Measurements from ENCODE around the gene ZNF214. TPM values are rescaled to one million over a fixed set of nuclear protein-coding genes. Genes with fewer than 3 reads are reported as not detected.

Gene ZNF214
- polyA plus RNA-seq, 1 donor = 7.7 TPM

DNA sequence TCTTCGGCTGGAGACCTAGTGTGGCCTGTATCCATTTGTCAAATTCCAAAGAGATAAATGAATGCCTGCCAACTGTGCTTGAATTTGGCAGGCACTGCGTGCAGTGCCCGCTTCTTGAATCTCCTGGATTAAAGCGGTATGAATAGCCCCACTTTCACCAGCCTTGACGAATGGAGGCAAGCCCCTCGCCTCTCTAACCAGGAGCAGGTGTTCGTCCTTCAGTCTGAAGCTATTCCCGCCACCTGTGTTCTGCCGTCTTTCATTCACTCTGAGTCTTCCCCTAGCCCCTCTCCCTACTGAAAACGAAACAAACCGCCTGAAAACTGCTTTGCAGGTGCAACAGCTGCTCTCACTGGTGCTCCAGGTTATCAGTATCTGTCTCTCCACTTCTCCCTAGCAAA is 11.3 kb upstream of the ZNF214 start:
- no peak overlapping the region for H3K4me3 ChIP-seq (ENCODE audit: low read length)
- H3K27me3 ChIP-seq (ENCODE audit: control insufficient read depth, insufficient read depth, low read length) = no peaks in the 10 kb centered on the region
- 80% methylated on average over 2 of the region's 11 CpGs for WGBS (ENCODE audit: insufficient coverage, low lambda C conversion rate)
- no peak overlapping the region for H3K27ac ChIP-seq (ENCODE audit: low read length)
- DNase-seq = no peak
- H3K4me1 ChIP-seq (ENCODE audit: control insufficient read depth, insufficient read depth, low read length) = peaks cover 2% of the 10 kb centered on the region
- H3K36me3 ChIP-seq (ENCODE audit: control insufficient read depth, insufficient read depth, low read length) = no peaks in the 10 kb centered on the region
- no peaks in the 10 kb centered on the region for H3K9me3 ChIP-seq (ENCODE audit: control insufficient read depth, low read depth, low read length)

DNA sequence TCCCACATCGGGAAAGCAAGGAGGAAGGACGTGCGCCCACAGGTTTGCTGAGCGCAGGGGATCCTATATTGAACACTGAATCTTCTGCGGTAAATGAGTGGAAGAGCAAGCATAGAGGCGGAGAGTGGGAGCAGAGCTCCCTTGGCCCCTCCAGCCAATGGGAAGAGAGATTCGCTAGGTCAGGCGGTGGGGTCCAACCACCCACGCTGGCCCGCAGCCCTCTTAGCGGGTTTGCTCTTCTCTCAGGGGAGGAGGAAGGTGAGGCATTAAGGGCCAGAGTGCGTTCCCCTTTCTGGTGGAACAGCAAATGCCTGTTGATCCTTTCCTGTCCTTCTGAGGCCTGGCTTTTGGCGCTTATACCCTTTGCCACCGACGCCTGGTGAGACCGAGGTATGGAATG is 10.7 kb upstream of the ZNF214 start:
- no peaks in the 10 kb centered on the region for H3K27me3 ChIP-seq (ENCODE audit: control insufficient read depth, insufficient read depth, low read length)
- no peaks in the 10 kb centered on the region for H3K9me3 ChIP-seq (ENCODE audit: control insufficient read depth, low read depth, low read length)
- peaks cover 2% of the 10 kb centered on the region for H3K4me1 ChIP-seq (ENCODE audit: control insufficient read depth, insufficient read depth, low read length)
- no peak for DNase-seq
- no peak overlapping the region for H3K4me3 ChIP-seq (ENCODE audit: low read length)
- WGBS (ENCODE audit: insufficient coverage, low lambda C conversion rate) = no CpG with 5 or more reads among the region's 16 CpGs
- H3K27ac ChIP-seq (ENCODE audit: low read length) = no peak overlapping the region
- H3K36me3 ChIP-seq (ENCODE audit: control insufficient read depth, insufficient read depth, low read length) = no peaks in the 10 kb centered on the region

DNA sequence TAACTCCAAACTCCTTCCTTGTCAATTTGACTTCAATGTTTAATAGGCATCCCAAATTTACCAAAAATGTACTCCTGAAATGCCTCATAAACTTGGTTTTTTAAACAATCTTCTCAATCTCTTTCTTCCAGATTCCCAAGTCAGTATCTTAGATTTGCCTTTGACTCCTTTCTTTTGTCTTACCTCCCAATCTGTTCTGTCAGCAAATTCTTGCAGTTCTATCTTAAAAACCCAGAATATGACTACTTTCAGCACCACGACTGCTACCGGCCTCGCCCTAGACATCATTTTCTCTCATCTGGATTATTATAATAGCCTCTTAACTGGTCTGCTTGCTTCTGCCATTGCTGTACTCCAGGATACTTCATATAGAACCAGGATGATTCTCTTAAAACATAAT is 8.0 kb upstream of the ZNF214 start:
- no CpG with 5 or more reads among the region's 3 CpGs for WGBS (ENCODE audit: insufficient coverage, low lambda C conversion rate)
- Histone ChIP-seq H3K27me3 (ENCODE audit: control insufficient read depth, insufficient read depth, low read length) (no peaks in the 10 kb centered on the region), H3K9me3 (ENCODE audit: control insufficient read depth, low read depth, low read length) (no peaks in the 10 kb centered on the region), H3K4me1 (ENCODE audit: control insufficient read depth, insufficient read depth, low read length) (peaks cover 2% of the 10 kb centered on the region), H3K27ac (ENCODE audit: low read length) (no peak overlapping the region), H3K36me3 (ENCODE audit: control insufficient read depth, insufficient read depth, low read length) (no peaks in the 10 kb centered on the region), H3K4me3 (ENCODE audit: low read length) (no peak overlapping the region)
- DNase-seq = no peak

DNA sequence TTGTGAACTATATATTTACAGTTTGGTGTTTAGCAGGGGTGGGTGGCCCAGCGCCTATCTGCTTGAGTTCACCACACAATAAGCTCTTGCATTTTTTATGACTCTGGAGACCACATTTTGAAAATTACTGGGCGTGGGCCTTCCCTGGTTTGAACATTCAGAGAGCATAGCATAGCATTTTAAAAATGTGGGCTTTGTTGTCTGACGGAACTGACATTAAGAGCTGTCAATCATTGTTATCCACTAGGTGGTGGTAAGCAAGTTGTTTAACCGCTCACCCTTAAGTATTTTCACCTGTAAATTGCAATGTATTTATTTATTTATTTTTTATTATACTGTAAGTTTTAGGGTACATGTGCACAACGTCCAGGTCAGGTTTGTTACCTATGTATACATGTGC is 1.2 kb upstream of the ZNF214 start:
- Histone ChIP-seq H3K4me3 (ENCODE audit: low read length) (peak overlapping the region; percentile 81), H3K27ac (ENCODE audit: low read length) (peak overlapping the region; percentile 63), H3K27me3 (ENCODE audit: control insufficient read depth, insufficient read depth, low read length) (no peaks in the 10 kb centered on the region), H3K36me3 (ENCODE audit: control insufficient read depth, insufficient read depth, low read length) (no peaks in the 10 kb centered on the region), H3K9me3 (ENCODE audit: control insufficient read depth, low read depth, low read length) (no peaks in the 10 kb centered on the region), H3K4me1 (ENCODE audit: control insufficient read depth, insufficient read depth, low read length) (peaks cover 16% of the 10 kb centered on the region)
- DNase-seq = peak in 1 of 2 donors; percentile 9
- 75% methylated on average over 1 of the region's 5 CpGs for WGBS (ENCODE audit: insufficient coverage, low lambda C conversion rate)

DNA sequence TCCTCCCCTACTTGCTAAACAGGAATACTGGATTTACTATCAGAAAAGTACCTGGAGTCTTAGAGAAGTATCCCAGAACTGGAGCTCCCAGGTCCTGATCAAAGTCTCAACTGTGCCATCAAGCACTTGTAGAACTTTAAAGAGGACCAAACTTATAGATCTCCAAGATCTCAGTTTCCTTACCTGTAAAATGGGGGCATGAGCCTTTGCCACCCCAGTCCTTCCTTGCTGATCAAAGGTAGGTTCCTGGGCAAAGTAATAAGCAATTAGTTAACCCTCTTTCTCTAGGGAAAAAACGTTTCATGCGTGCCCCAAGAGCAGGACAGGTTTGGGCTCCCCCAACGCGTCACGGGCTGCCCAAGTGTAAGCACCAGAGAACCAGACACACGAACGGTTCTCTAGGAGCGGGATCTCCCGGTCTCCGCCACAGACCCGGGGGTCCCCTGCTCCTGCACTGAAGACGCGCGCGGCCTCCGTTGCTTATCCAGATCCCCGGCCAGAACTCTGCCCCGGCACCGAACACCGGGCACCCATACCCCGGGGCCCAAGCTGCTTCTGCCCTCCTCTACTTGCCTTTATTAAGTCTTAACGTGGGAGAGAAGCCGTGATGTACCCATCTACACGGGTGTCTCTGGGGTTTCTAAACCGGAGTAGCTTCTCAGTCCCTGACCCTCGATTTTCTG is 505 bp downstream of the ZNF214 start:
- Histone ChIP-seq H3K9me3 (ENCODE audit: control insufficient read depth, low read depth, low read length) (no peaks in the 10 kb centered on the region), H3K4me3 (ENCODE audit: low read length) (peak overlapping the region; percentile 81), H3K4me1 (ENCODE audit: control insufficient read depth, insufficient read depth, low read length) (peaks cover 16% of the 10 kb centered on the region), H3K27me3 (ENCODE audit: control insufficient read depth, insufficient read depth, low read length) (no peaks in the 10 kb centered on the region), H3K36me3 (ENCODE audit: control insufficient read depth, insufficient read depth, low read length) (no peaks in the 10 kb centered on the region), H3K27ac (ENCODE audit: low read length) (peak overlapping the region; percentile 87)
- no peak for DNase-seq
- WGBS (ENCODE audit: insufficient coverage, low lambda C conversion rate) = no CpG with 5 or more reads among the region's 26 CpGs

DNA sequence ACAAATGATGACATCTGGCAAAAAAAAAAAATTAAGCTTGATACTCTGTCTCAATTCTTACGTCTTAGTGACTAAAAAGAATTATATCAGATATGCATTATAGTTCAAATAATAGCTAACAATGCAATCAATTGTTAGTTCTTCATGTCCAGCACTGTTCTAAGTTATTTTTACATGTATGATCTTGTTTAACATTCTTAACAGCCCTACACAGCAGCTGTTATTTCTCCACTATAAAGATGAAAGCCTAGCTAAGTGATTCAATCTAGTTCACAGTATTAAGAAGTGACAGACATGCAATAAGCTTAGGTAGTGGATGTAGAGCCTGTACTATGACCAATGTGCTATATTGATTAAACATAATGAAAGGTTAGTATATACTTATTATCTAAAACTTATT is 4.1 kb downstream of the ZNF214 start:
- Histone ChIP-seq H3K27me3 (ENCODE audit: control insufficient read depth, insufficient read depth, low read length) (no peaks in the 10 kb centered on the region), H3K4me3 (ENCODE audit: low read length) (no peak overlapping the region), H3K36me3 (ENCODE audit: control insufficient read depth, insufficient read depth, low read length) (no peaks in the 10 kb centered on the region), H3K27ac (ENCODE audit: low read length) (no peak overlapping the region), H3K4me1 (ENCODE audit: control insufficient read depth, insufficient read depth, low read length) (peaks cover 19% of the 10 kb centered on the region), H3K9me3 (ENCODE audit: control insufficient read depth, low read depth, low read length) (no peaks in the 10 kb centered on the region)
- WGBS (ENCODE audit: insufficient coverage, low lambda C conversion rate) = no CpG with 5 or more reads among the region's 1 CpG
- DNase-seq = no peak

DNA sequence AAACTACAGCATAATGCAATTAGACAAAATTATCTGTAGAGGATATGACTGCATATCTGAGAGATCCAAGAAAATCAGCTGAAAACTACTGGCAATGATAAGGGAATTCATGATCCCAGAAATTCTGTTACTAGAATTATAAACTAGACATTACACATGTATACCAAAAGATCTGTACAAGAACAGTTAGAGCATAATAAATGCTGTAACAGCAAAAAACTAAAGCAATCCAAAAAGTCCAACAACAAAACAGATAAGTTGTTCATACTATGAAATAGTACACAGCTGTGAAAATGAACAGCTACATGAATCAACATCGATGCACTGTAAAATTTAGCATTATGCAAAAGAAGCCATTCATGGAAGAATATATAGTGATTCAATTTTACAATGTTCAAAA is 6.0 kb downstream of the ZNF214 start:
- no peak for DNase-seq
- peaks cover 15% of the 10 kb centered on the region for H3K4me1 ChIP-seq (ENCODE audit: control insufficient read depth, insufficient read depth, low read length)
- no peaks in the 10 kb centered on the region for H3K36me3 ChIP-seq (ENCODE audit: control insufficient read depth, insufficient read depth, low read length)
- no peak overlapping the region for H3K4me3 ChIP-seq (ENCODE audit: low read length)
- no peaks in the 10 kb centered on the region for H3K9me3 ChIP-seq (ENCODE audit: control insufficient read depth, low read depth, low read length)
- no peaks in the 10 kb centered on the region for H3K27me3 ChIP-seq (ENCODE audit: control insufficient read depth, insufficient read depth, low read length)
- 100% methylated on average over 1 of the region's 1 CpG for WGBS (ENCODE audit: insufficient coverage, low lambda C conversion rate)
- no peak overlapping the region for H3K27ac ChIP-seq (ENCODE audit: low read length)

DNA sequence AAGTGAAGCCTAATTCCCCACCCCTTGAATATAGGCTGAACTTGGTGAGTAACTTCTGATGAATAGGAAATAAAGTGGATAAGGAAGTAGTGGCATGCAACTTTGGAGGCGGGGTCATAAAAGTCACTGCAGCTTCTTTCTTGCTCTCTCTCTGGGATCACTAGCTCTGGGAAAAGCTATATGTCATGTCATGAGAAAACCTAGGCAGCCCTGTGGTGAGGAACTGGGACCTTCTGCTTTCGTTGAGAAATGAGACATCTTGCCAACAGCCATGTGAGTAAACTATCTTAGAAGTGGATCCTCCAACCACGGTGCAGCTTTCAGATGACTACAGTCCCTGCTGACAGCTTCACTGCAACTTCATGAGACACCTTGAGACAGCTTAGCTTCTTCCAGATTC is 15.7 kb downstream of the ZNF214 start:
- H3K4me3 ChIP-seq (ENCODE audit: low read length) = no peak overlapping the region
- no peaks in the 10 kb centered on the region for H3K27me3 ChIP-seq (ENCODE audit: control insufficient read depth, insufficient read depth, low read length)
- no peaks in the 10 kb centered on the region for H3K4me1 ChIP-seq (ENCODE audit: control insufficient read depth, insufficient read depth, low read length)
- H3K27ac ChIP-seq (ENCODE audit: low read length) = no peak overlapping the region
- no peaks in the 10 kb centered on the region for H3K9me3 ChIP-seq (ENCODE audit: control insufficient read depth, low read depth, low read length)
- peak in 1 of 2 donors; percentile 31 for DNase-seq
- H3K36me3 ChIP-seq (ENCODE audit: control insufficient read depth, insufficient read depth, low read length) = peaks cover 16% of the 10 kb centered on the region
- WGBS (ENCODE audit: insufficient coverage, low lambda C conversion rate) = no CpG with 5 or more reads among the region's 3 CpGs

DNA sequence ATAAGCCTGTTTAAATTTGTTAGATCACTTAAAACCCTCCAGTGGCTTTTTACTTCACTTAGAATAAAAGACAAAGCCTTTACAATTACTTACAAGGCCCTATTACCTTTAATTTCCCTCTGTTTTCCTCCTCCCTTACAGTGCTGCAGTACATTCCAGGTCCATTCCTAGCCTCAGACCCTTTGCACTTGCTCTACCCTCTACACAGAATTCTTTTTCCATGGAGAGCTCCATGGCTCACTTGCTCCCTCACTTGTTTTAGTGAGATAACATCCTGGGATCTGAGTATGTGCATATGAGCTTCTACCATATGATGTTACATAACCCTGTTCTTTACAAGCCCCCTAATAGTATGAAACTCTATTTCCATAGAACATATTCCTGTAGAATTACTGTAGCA is 24.4 kb downstream of the ZNF214 start:
- no peaks in the 10 kb centered on the region for H3K27me3 ChIP-seq (ENCODE audit: control insufficient read depth, insufficient read depth, low read length)
- peaks cover 7% of the 10 kb centered on the region for H3K36me3 ChIP-seq (ENCODE audit: control insufficient read depth, insufficient read depth, low read length)
- no peak overlapping the region for H3K27ac ChIP-seq (ENCODE audit: low read length)
- H3K4me1 ChIP-seq (ENCODE audit: control insufficient read depth, insufficient read depth, low read length) = no peaks in the 10 kb centered on the region
- DNase-seq = no peak
- no peaks in the 10 kb centered on the region for H3K9me3 ChIP-seq (ENCODE audit: control insufficient read depth, low read depth, low read length)
- H3K4me3 ChIP-seq (ENCODE audit: low read length) = no peak overlapping the region

DNA sequence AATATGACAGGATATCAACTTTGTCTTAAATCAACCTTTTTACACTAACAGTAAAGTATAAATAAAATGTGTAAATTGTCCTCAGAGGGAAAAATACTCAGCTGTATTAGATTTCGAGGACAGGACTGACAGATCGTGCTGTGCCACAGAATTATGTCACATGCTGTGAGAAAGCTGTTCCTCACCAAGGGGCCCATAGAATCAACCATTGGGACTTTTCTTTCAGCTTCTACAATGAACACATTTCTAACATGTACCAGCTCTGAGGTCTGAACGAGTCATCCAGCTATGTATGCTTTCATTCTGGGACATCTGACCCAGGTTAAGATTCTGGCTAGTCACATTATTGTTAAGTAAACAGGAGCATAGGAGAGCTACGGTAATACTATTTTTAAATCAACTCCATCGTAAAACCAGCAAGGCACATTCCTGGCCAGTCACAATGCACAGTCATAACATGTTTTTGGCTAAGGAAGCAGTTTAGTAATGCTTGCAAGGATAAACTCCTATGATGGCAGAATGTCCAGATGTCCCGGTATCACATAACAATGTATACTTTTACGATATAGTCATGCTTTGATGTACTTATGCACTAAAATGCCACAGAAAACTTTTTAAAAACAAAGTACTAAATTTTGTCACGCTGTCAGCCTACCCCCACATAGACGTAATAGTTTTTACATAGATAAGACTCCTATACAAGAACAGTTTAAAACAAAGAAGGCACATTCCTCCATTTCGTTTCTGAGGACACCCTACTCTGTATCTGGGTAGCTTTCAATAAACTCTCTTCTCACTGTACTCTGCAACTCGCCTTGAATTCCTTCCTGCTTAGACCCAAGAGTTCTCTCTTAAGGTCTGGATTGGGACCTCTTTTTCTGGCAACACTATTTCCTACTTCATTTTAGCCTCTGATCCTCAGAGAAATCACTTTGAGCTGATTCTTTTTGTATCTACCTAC is 27.4 kb downstream of the ZNF214 start:
- DNase-seq = no peak
- no peak overlapping the region for H3K27ac ChIP-seq (ENCODE audit: low read length)
- no peaks in the 10 kb centered on the region for H3K9me3 ChIP-seq (ENCODE audit: control insufficient read depth, low read depth, low read length)
- WGBS (ENCODE audit: insufficient coverage, low lambda C conversion rate) = 50% methylated on average over 2 of the region's 11 CpGs
- H3K4me1 ChIP-seq (ENCODE audit: control insufficient read depth, insufficient read depth, low read length) = no peaks in the 10 kb centered on the region
- no peaks in the 10 kb centered on the region for H3K27me3 ChIP-seq (ENCODE audit: control insufficient read depth, insufficient read depth, low read length)
- H3K4me3 ChIP-seq (ENCODE audit: low read length) = no peak overlapping the region
- H3K36me3 ChIP-seq (ENCODE audit: control insufficient read depth, insufficient read depth, low read length) = no peaks in the 10 kb centered on the region
